WTC11 (cell line): ENCODE measurements around the gene PRKCG. TPM values are rescaled to one million over a fixed set of nuclear protein-coding genes. Genes with fewer than 3 reads are reported as not detected.

Source experiments
- ATAC-seq: fragments of 200-7000 bp; cut with Tn5 transposase; 2 replicates; pipeline ENCODE4 v1.10.0; 2021; ENCODE audit warnings: mild to moderate bottlenecking, moderate library complexity
- CTCF ChIA-PET: fragments of 300-600 bp; sonication (Branson Sonifier 250); formaldehyde crosslinking; loops from one replicate; lab custom pipeline; 2021; ENCODE audit warnings: antibody characterized with exemption; lab: Charles Lee
- POLR2A ChIA-PET: fragments of 350-600 bp; sonication (Branson Sonifier 250); formaldehyde crosslinking; loops from one replicate; lab custom pipeline; 2021; ENCODE audit warnings: antibody characterized with exemption; lab: Charles Lee
- DNase-seq: peaks from one replicate; pipeline ENCODE4 v3.0.0; 2021; ENCODE audit warnings: low spot score
- H3K27ac Mint-ChIP-seq: 2 replicates; pipeline ENCODE4 v1.8.0; 2021; ENCODE audit warnings: mixed read lengths
- H3K27me3 Mint-ChIP-seq: 2 replicates; pipeline ENCODE4 v1.8.0; 2021; ENCODE audit warnings: low read depth, mild to moderate bottlenecking, moderate library complexity, mixed read lengths
- H3K36me3 Mint-ChIP-seq: 2 replicates; pipeline ENCODE4 v1.8.0; 2021; ENCODE audit warnings: mixed read lengths
- H3K4me1 Mint-ChIP-seq: 2 replicates; pipeline ENCODE4 v1.8.0; 2022; ENCODE audit warnings: mixed read lengths
- H3K4me3 Mint-ChIP-seq: 2 replicates; pipeline ENCODE4 v1.8.0; 2021; ENCODE audit warnings: mild to moderate bottlenecking, moderate library complexity, mixed read lengths
- H3K9me3 Mint-ChIP-seq: 2 replicates; pipeline ENCODE4 v1.8.0; 2021; ENCODE audit warnings: mixed read lengths
- CBFB ChIP-seq: sonication (generic); formaldehyde crosslinking; IDR thresholded peaks from 2 replicates; pipeline ENCODE4 v1.8.1; 2022; ENCODE audit warnings: mild to moderate bottlenecking, low read depth, missing genetic modification reagents
- CREB1 ChIP-seq: sonication (generic); formaldehyde crosslinking; IDR thresholded peaks from 2 replicates; pipeline ENCODE4 v1.8.0; 2023; ENCODE audit warnings: mild to moderate bottlenecking, missing genetic modification reagents
- EMX1 ChIP-seq: fragments of 250-450 bp; sonication (Bioruptor Pico); IDR thresholded peaks from 2 replicates; pipeline ENCODE4 v1.8.0; 2021; ENCODE audit warnings: mild to moderate bottlenecking
- NFYB ChIP-seq: sonication (generic); formaldehyde crosslinking; conservative IDR thresholded peaks from 2 replicates; pipeline ENCODE4 v1.8.0; 2022; ENCODE audit warnings: low read depth, missing genetic modification reagents
- SMAD4 ChIP-seq: sonication (generic); formaldehyde crosslinking; IDR thresholded peaks from 2 replicates; pipeline ENCODE4 v1.8.0; 2022; ENCODE audit warnings: mild to moderate bottlenecking, missing genetic modification reagents
- TCF7 ChIP-seq: sonication (generic); formaldehyde crosslinking; IDR thresholded peaks from 2 replicates; pipeline ENCODE4 v1.8.0; 2022; ENCODE audit warnings: mild to moderate bottlenecking, low read depth, missing genetic modification reagents, moderate library complexity
- ZNF138 ChIP-seq: sonication (generic); formaldehyde crosslinking; conservative IDR thresholded peaks from 2 replicates; pipeline ENCODE4 v1.8.1; 2022; ENCODE audit warnings: mild to moderate bottlenecking, moderate library complexity, missing genetic modification reagents
- ZNF219 ChIP-seq: sonication (generic); formaldehyde crosslinking; IDR thresholded peaks from 2 replicates; pipeline ENCODE4 v1.8.0; 2023; ENCODE audit warnings: missing genetic modification reagents, mild to moderate bottlenecking, borderline replicate concordance
- ZNF317 ChIP-seq: sonication (generic); formaldehyde crosslinking; IDR thresholded peaks from 2 replicates; pipeline ENCODE4 v1.8.1; 2023; ENCODE audit warnings: low read depth, mild to moderate bottlenecking, moderate library complexity, missing genetic modification reagents, borderline replicate concordance
- total RNA-seq: library from RNA; stranded (reverse); gene quantifications from 3 replicates; pipeline ENCODE4 v1.2.3, GENCODE V29; 2021
- TF ChIP-seq, protein P1 (sequence below): fragments of 250-450 bp; sonication (Bioruptor Pico); IDR thresholded peaks from 2 replicates; pipeline ENCODE4 v1.9.0; 2021; ENCODE audit warnings: mild to moderate bottlenecking
- TF ChIP-seq, protein P2 (sequence below): sonication (generic); formaldehyde crosslinking; IDR thresholded peaks from 2 replicates; pipeline ENCODE4 v1.8.0; 2023; ENCODE audit warnings: mild to moderate bottlenecking, missing genetic modification reagents
- TF ChIP-seq, protein P3 (sequence below): sonication (generic); formaldehyde crosslinking; IDR thresholded peaks from 2 replicates; pipeline ENCODE4 v1.8.0; 2023; ENCODE audit warnings: missing genetic modification reagents, mild to moderate bottlenecking, borderline replicate concordance

Gene PRKCG
- total RNA-seq, 1 experiment from 2014 or later = 23.0 TPM

DNA sequence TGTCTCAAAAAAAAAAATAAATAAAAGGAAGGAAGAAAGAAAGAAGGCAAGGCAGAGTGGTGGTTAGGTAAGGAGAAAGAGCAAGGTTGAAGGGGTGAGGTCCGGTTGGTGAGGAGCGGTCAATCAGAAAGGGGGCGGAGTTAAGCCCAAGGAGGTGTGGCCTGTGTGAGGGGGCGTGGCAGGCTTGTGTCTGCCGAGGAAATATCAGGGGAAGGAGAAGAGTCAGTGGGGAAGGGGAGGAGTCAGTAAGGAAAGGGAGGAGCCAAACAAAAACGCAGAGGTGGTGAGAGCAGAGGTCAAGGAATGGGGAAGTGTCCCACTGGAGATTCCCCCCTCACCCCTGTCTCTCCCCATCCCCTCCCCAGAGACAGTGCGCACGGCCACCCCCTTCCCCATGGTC is 33.0 kb downstream of the PRKCG start:
- Mint-ChIP-seq H3K4me3 (no peak overlapping the region), H3K27me3 (peaks cover 24% of the 10 kb centered on the region), H3K9me3 (no peaks in the 10 kb centered on the region), H3K36me3 (peaks cover 42% of the 10 kb centered on the region), H3K4me1 (peaks cover 15% of the 10 kb centered on the region), H3K27ac (0 out of 2 replicates have a peak overlapping the region, but pooled peaks have one; percentile 36)
- TF ChIP-seq, protein P1, sequence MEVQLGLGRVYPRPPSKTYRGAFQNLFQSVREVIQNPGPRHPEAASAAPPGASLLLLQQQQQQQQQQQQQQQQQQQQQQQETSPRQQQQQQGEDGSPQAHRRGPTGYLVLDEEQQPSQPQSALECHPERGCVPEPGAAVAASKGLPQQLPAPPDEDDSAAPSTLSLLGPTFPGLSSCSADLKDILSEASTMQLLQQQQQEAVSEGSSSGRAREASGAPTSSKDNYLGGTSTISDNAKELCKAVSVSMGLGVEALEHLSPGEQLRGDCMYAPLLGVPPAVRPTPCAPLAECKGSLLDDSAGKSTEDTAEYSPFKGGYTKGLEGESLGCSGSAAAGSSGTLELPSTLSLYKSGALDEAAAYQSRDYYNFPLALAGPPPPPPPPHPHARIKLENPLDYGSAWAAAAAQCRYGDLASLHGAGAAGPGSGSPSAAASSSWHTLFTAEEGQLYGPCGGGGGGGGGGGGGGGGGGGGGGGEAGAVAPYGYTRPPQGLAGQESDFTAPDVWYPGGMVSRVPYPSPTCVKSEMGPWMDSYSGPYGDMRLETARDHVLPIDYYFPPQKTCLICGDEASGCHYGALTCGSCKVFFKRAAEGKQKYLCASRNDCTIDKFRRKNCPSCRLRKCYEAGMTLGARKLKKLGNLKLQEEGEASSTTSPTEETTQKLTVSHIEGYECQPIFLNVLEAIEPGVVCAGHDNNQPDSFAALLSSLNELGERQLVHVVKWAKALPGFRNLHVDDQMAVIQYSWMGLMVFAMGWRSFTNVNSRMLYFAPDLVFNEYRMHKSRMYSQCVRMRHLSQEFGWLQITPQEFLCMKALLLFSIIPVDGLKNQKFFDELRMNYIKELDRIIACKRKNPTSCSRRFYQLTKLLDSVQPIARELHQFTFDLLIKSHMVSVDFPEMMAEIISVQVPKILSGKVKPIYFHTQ (CRISPR knock-in tag) = no peak
- TF ChIP-seq CREB1 = no peak
- no peak for TF ChIP-seq ZNF317 (CRISPR knock-in tag)
- no peak for TF ChIP-seq ZNF219 (CRISPR knock-in tag)
- TF ChIP-seq SMAD4 (CRISPR knock-in tag) = no peak
- TF ChIP-seq NFYB (CRISPR knock-in tag) = no peak
- TF ChIP-seq TCF7 (CRISPR knock-in tag) = no peak
- TF ChIP-seq, protein P2, sequence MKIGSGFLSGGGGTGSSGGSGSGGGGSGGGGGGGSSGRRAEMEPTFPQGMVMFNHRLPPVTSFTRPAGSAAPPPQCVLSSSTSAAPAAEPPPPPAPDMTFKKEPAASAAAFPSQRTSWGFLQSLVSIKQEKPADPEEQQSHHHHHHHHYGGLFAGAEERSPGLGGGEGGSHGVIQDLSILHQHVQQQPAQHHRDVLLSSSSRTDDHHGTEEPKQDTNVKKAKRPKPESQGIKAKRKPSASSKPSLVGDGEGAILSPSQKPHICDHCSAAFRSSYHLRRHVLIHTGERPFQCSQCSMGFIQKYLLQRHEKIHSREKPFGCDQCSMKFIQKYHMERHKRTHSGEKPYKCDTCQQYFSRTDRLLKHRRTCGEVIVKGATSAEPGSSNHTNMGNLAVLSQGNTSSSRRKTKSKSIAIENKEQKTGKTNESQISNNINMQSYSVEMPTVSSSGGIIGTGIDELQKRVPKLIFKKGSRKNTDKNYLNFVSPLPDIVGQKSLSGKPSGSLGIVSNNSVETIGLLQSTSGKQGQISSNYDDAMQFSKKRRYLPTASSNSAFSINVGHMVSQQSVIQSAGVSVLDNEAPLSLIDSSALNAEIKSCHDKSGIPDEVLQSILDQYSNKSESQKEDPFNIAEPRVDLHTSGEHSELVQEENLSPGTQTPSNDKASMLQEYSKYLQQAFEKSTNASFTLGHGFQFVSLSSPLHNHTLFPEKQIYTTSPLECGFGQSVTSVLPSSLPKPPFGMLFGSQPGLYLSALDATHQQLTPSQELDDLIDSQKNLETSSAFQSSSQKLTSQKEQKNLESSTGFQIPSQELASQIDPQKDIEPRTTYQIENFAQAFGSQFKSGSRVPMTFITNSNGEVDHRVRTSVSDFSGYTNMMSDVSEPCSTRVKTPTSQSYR (CRISPR knock-in tag) = no peak
- POLR2A ChIA-PET = interaction anchor here (0.7 kb wide), 1 partner anchor 28 kb away, joined by 3 read pairs; no protein-coding TSS in a partner anchor
- CTCF ChIA-PET = interaction anchor here (1.3 kb wide), 1 partner anchor 115 kb away, joined by 3 read pairs; no protein-coding TSS in a partner anchor
- ATAC-seq = peak; percentile 86
- peak; percentile 85 for DNase-seq

DNA sequence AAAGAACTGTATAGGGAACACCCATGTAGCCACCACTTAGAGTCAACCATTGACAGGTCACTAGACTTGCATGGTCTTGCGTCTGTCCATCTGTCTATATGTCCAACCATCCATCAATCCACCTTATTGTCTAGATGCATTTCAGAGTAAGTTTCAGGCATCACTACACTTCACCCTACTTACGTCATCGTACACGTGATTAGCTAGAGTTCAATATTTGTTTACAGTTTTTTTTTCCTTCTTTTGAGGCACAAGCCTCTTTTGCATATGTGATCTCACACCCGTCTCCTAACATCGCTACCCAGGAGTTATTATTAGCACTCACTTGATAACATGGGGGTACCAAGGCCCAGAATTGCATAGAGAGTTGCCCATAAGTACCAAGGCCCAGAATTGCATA is 34.0 kb downstream of the PRKCG start:
- ATAC-seq (no peak), DNase-seq (no peak)
- peaks cover 8% of the 10 kb centered on the region for H3K4me1 Mint-ChIP-seq
- H3K4me3 Mint-ChIP-seq = no peak overlapping the region
- peaks cover 14% of the 10 kb centered on the region for H3K27me3 Mint-ChIP-seq
- CTCF ChIA-PET = interaction anchor here (0.7 kb wide), 1 partner anchor 101 kb away, joined by 3 read pairs; no protein-coding TSS in a partner anchor
- no peaks in the 10 kb centered on the region for H3K9me3 Mint-ChIP-seq
- no peak for TF ChIP-seq CBFB (CRISPR knock-in tag)
- TF ChIP-seq ZNF138 (CRISPR knock-in tag) = no peak
- H3K27ac Mint-ChIP-seq = no peak overlapping the region
- POLR2A ChIA-PET = no interaction called here
- peaks cover 42% of the 10 kb centered on the region for H3K36me3 Mint-ChIP-seq

DNA sequence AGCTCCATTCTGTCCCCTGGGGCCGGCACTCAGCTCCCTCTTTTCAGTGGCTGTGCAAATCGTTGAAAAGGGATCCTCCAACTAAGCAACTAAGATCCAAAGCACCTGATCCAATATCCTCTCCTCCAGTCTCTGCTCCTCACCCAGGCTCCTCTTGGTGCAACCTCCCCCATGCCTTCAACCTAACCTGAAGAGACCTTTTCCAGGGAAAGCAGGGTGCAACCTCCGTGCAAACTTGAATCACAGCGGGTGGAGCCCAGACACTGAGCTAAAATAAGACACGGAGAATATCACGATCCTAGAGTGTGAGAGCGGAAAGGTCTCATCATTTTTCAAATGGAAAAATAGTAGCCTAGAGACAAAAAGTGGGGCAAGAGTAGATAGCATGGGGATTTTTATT is 35.4 kb downstream of the PRKCG start:
- DNase-seq (no peak), ATAC-seq (no peak)
- Mint-ChIP-seq H3K27ac (no peak overlapping the region), H3K4me1 (peaks cover 2% of the 10 kb centered on the region), H3K27me3 (peaks cover 2% of the 10 kb centered on the region), H3K36me3 (peaks cover 46% of the 10 kb centered on the region), H3K9me3 (no peaks in the 10 kb centered on the region), H3K4me3 (no peak overlapping the region)
- TF ChIP-seq, protein P3, sequence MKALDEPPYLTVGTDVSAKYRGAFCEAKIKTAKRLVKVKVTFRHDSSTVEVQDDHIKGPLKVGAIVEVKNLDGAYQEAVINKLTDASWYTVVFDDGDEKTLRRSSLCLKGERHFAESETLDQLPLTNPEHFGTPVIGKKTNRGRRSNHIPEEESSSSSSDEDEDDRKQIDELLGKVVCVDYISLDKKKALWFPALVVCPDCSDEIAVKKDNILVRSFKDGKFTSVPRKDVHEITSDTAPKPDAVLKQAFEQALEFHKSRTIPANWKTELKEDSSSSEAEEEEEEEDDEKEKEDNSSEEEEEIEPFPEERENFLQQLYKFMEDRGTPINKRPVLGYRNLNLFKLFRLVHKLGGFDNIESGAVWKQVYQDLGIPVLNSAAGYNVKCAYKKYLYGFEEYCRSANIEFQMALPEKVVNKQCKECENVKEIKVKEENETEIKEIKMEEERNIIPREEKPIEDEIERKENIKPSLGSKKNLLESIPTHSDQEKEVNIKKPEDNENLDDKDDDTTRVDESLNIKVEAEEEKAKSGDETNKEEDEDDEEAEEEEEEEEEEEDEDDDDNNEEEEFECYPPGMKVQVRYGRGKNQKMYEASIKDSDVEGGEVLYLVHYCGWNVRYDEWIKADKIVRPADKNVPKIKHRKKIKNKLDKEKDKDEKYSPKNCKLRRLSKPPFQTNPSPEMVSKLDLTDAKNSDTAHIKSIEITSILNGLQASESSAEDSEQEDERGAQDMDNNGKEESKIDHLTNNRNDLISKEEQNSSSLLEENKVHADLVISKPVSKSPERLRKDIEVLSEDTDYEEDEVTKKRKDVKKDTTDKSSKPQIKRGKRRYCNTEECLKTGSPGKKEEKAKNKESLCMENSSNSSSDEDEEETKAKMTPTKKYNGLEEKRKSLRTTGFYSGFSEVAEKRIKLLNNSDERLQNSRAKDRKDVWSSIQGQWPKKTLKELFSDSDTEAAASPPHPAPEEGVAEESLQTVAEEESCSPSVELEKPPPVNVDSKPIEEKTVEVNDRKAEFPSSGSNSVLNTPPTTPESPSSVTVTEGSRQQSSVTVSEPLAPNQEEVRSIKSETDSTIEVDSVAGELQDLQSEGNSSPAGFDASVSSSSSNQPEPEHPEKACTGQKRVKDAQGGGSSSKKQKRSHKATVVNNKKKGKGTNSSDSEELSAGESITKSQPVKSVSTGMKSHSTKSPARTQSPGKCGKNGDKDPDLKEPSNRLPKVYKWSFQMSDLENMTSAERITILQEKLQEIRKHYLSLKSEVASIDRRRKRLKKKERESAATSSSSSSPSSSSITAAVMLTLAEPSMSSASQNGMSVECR (CRISPR knock-in tag) = no peak
- no peak for TF ChIP-seq EMX1
- POLR2A ChIA-PET = no interaction called here
- CTCF ChIA-PET = interaction anchor here (1.3 to 1.5 kb wide), 2 partner anchors 11 to 30 kb away, joined by 3 to 7 read pairs; no protein-coding TSS in a partner anchor
